Activated CD8-positive, alpha-beta T cell treated with anti-CD3 and anti-CD28 coated beads, Interleukin-2, amount 10 ng/mL, durations not matched to agents 7 days and 5 days (primary cell): ENCODE data around the gene RASIP1. TPM values are rescaled to one million over a fixed set of nuclear protein-coding genes. Genes with fewer than 3 reads are reported as not detected.
"Not testable (repeated sequence)": the region's sequence is repeated elsewhere in the genome, so short reads cannot be mapped to it uniquely, and the experiment has no call there.

Experiments
- ATAC-seq: fragments of 150-1000 bp; cut with Tn5 transposase; one replicate; pipeline ENCODE4 v1.10.0; 2021; ENCODE audit warnings: moderate library complexity
- CTCF ChIA-PET: fragments of 350-600 bp; sonication (Branson Sonifier 250); formaldehyde crosslinking; loops from one replicate; lab custom pipeline; 2021; ENCODE audit warnings: antibody characterized with exemption; lab: Charles Lee
- POLR2A ChIA-PET: fragments of 350-600 bp; sonication (Branson Sonifier 250); formaldehyde crosslinking; loops from one replicate; lab custom pipeline; 2021; ENCODE audit warnings: antibody characterized with exemption; lab: Charles Lee
- DNase-seq: peaks from one replicate; pipeline ENCODE4 v3.0.0-alpha.2; 2020
- H3K27ac Mint-ChIP-seq: one replicate; pipeline ENCODE4 v1.8.0; 2021; ENCODE audit warnings: mild to moderate bottlenecking, mixed read lengths
- H3K27me3 Mint-ChIP-seq: one replicate; pipeline ENCODE4 v1.8.0; 2021; ENCODE audit warnings: low read depth, mixed read lengths
- H3K36me3 Mint-ChIP-seq: one replicate; pipeline ENCODE4 v1.8.0; 2021; ENCODE audit warnings: low read depth, mixed read lengths
- H3K4me1 Mint-ChIP-seq: one replicate; pipeline ENCODE4 v1.8.0; 2021; ENCODE audit warnings: low read depth, mixed read lengths
- H3K4me3 Mint-ChIP-seq: one replicate; pipeline ENCODE4 v1.8.0; 2021; ENCODE audit warnings: mild to moderate bottlenecking, mixed read lengths
- H3K9me3 Mint-ChIP-seq: one replicate; pipeline ENCODE4 v1.8.0; 2022; ENCODE audit warnings: mixed read lengths; ENCODE audit not compliant: insufficient read depth
- total RNA-seq, 2 experiments: library from RNA; stranded (reverse); gene quantifications; one replicate each; pipeline ENCODE4 v1.2.3, GENCODE V29; 2021

Gene RASIP1
- total RNA-seq, 2 experiments from 2014 or later: 0.26 to 0.42 TPM

DNA sequence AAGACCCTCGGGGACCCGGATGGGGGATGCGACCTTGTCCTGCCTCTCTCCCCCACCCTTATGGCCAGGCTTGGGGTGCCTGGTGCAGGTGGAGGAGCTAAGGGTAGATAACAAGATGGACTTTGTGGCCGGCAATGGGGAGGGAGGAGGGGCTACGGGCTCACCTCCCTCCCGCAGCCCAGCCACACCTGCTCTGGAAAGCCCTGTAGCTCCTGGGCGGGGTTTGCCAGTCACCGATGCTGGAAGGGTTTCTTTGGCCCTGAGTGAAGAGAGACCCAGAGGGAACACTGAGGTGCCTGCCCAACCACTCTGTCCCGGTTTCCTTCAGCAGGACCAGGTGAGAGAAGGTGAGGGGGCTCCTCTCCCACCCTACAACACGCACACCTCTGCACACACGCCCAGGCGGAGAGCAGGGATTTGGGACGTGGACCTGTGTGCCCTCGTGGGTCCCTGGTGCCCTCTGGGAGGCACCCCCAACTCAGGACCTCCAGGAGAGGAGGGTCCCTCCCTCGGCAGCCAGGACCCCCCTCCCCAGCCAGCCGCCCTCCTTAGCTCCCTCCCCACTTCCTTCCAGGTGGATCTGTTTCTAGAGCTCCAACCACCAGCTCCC lies 44.6 kb downstream of the RASIP1 start, which contains the start of gene FUT2:
TSS of gene FUT2 (plus strand) at position 229 of the 610 bp plus-strand sequence. CDS start 6,986 bp downstream, outside the sequence.
- CTCF ChIA-PET: interaction anchor here (1.2 kb wide), 1 partner anchor 20 kb away, joined by 5 read pairs; no protein-coding TSS in a partner anchor
- Mint-ChIP-seq H3K27me3 (peaks cover 14% of the 10 kb centered on the region), H3K36me3 (no peaks in the 10 kb centered on the region), H3K4me1 (peaks cover 5% of the 10 kb centered on the region), H3K9me3 (no peaks in the 10 kb centered on the region), H3K4me3 (no peak within 1 kb of the TSS), H3K27ac (no peak within 1 kb of the TSS)
- DNase-seq: no peak
- POLR2A ChIA-PET: no interaction called here
- ATAC-seq: peak; percentile 19

DNA sequence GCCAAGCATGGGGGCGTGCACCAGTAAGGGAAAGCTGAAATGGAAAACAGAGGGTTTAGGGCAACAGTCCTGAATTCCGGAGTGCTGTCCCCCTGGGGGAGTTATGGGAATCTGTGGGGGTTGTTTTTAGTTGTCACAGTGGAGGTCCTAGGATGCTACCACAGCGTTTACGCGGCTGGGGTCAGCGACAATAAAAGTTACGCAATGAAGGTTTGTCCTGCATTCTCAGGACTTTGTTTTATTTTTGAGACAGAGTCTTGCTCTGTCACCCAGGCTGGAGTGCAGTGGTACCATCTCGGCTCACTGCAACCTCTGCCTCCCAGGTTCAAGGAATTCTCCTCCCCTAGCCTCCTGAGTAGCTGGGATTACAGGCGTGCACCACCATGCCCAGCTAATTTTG lies 46.8 kb downstream of the RASIP1 start:
- ATAC-seq, POLR2A ChIA-PET: not testable (repeated sequence)

DNA sequence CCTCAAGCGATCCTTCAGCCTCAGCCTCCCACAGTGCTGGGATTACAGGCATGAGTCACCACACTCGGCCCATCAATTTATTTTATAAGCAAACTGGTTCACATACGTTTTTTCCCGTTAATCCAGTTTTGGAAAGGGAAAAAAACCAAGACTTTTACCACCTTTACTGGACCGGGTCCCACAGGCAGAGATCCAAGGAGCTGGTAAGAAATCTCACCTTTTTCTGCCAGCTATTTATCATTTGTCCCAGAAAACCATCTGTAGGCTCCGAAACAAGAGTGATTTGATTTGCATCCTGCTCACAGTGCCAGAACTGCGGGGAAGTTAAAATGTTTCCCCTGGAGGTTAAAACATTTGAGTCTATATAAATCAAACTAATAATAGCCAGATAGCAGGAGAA lies 51.0 kb downstream of the RASIP1 start:
- DNase-seq: no peak

More for the DNA sequence above, 46.8 kb downstream of the RASIP1 start:
- H3K9me3 Mint-ChIP-seq, H3K27ac Mint-ChIP-seq, DNase-seq, H3K4me3 Mint-ChIP-seq, CTCF ChIA-PET, H3K36me3 Mint-ChIP-seq, H3K4me1 Mint-ChIP-seq: not testable (repeated sequence)
- peaks cover 14% of the 10 kb centered on the region for H3K27me3 Mint-ChIP-seq

DNA sequence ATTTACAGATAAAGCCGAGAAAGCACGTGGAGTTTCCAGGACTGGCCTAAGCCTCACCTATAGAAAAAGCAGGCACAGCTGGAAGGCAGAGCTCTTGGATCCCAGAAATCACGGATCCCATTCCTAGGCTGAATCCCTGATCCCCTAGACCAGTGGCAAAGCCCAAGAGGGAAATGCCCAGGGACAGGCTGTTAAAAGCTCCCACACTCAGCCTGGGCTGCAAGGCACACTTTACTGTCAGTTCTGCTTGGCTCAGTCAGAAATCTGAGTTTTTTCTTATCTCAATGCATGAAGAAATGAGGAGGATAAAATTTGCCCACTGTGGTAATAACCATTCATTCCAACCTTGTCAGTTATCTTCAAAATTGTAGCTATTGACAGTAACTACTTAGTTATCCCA lies 52.6 kb downstream of the RASIP1 start:
- no peaks in the 10 kb centered on the region for H3K36me3 Mint-ChIP-seq
- no peaks in the 10 kb centered on the region for H3K27me3 Mint-ChIP-seq
- ChIA-PET CTCF (interaction anchor here (1.3 to 1.6 kb wide), 2 partner anchors 42 to 100 kb away, joined by 4 to 5 read pairs; partner anchors contain the start of gene CA11), POLR2A (no interaction called here)
- H3K4me3 Mint-ChIP-seq: no peak overlapping the region
- no peak for DNase-seq
- H3K9me3 Mint-ChIP-seq: no peaks in the 10 kb centered on the region
- no peak overlapping the region for H3K27ac Mint-ChIP-seq
- ATAC-seq: no peak
- no peaks in the 10 kb centered on the region for H3K4me1 Mint-ChIP-seq

More for the DNA sequence above, 51.0 kb downstream of the RASIP1 start:
- Mint-ChIP-seq H3K36me3 (no peaks in the 10 kb centered on the region), H3K4me3 (no peak overlapping the region), H3K9me3 (no peaks in the 10 kb centered on the region), H3K27me3 (no peaks in the 10 kb centered on the region), H3K4me1 (no peaks in the 10 kb centered on the region), H3K27ac (no peak overlapping the region)
- ChIA-PET POLR2A (interaction anchor here (0.6 kb wide), 1 partner anchor 439 kb away, joined by 3 read pairs; no protein-coding TSS in a partner anchor), CTCF (no interaction called here)
- ATAC-seq: no peak

DNA sequence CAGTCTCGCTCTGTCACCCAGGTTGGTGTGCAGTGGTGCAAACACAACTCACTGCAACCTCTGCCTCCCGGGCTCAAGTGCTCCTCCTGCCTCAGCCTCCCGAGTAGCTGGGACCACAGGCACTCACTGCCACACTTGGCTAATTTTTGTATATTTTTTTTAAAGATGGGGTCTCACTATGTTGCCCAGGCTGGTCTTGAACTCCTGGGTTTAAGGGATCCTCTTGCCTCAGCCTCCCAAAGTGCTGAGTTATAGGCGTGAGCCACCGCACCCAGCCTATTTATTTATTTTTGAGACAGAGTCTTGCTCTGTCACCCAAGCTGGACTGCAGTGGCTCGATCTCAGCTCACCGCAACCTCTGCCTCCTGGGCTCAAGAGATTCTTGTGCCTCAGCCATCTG lies 53.8 kb downstream of the RASIP1 start:
- H3K36me3 Mint-ChIP-seq, POLR2A ChIA-PET, ATAC-seq, H3K4me3 Mint-ChIP-seq, DNase-seq, H3K4me1 Mint-ChIP-seq, H3K27ac Mint-ChIP-seq, H3K9me3 Mint-ChIP-seq, H3K27me3 Mint-ChIP-seq: not testable (repeated sequence)
- CTCF ChIA-PET: interaction anchor here (1.6 kb wide), 1 partner anchor 41 kb away, joined by 4 read pairs; the partner anchor contains the start of gene CA11

DNA sequence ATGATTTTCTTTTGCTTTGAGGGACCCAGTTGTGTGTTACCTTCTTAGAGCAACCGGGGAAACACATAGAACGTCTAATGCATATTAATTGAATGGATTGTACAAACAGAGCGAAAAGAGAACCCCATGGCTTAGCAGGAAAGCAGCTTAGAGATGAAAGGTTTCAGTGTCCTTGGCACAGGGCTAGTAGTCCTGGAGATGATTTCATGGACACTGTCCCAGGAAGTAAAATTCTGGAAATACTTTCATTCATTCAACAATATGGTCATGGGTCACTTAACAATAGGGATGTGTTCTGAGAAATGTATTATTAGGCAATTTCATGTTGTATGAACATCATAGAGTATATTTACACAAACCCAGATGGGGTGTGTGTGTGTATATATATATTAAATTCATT lies 54.3 kb downstream of the RASIP1 start:
- H3K36me3 Mint-ChIP-seq: no peaks in the 10 kb centered on the region
- peaks cover 1% of the 10 kb centered on the region for H3K4me1 Mint-ChIP-seq
- POLR2A ChIA-PET: no interaction called here
- CTCF ChIA-PET: no interaction called here
- no peaks in the 10 kb centered on the region for H3K9me3 Mint-ChIP-seq
- H3K27ac Mint-ChIP-seq: no peak overlapping the region
- H3K27me3 Mint-ChIP-seq: no peaks in the 10 kb centered on the region
- no peak overlapping the region for H3K4me3 Mint-ChIP-seq
- ATAC-seq (no peak), DNase-seq (no peak)

DNA sequence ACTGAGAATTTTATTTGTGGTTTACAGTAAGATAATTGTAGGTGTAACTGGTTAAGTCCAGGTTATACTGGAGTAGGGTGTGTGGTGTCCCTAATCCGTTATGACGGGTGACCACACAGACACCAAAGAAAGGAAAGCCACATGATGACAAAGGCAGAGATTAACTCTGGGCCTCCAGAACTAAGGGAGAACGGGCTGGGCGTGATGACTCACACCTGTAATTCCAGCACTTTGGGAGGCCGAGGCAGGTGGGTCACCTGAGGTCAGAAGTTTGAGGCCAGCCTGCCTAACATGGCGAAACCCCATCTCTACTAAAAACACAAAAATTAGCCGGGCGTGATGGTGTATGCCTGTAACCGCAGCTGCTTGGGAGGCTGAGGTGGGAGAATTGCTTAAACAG lies 54.8 kb downstream of the RASIP1 start:
- no peak overlapping the region for H3K27ac Mint-ChIP-seq
- CTCF ChIA-PET: no interaction called here
- no peaks in the 10 kb centered on the region for H3K9me3 Mint-ChIP-seq
- no peak overlapping the region for H3K4me3 Mint-ChIP-seq
- POLR2A ChIA-PET: no interaction called here
- ATAC-seq (no peak), DNase-seq (no peak)
- H3K27me3 Mint-ChIP-seq: no peaks in the 10 kb centered on the region
- peaks cover 2% of the 10 kb centered on the region for H3K4me1 Mint-ChIP-seq
- H3K36me3 Mint-ChIP-seq: no peaks in the 10 kb centered on the region

DNA sequence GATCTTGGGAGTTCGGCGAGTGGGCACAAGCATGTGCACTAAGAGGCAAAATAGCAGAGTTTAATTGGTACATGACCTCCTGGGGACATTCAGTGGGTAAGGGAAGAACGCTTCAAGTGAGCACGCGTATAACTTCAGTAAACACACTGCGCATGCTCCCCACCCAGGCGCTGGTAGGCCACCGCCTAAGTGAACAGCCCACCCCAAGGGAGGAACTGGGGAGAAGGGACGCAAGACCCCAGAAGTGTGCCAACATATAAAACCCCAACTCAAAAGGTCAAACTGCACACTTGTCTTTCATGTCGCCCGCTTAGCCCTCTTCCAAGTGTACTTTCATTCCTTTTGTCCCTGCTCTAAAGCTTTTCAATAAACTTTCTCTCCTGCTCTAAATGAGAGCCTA lies 57.1 kb downstream of the RASIP1 start:
- CTCF ChIA-PET: interaction anchor here (1.9 kb wide), 1 partner anchor 8 kb away, joined by 8 read pairs; no protein-coding TSS in a partner anchor
- H3K9me3 Mint-ChIP-seq: no peaks in the 10 kb centered on the region
- peaks cover 2% of the 10 kb centered on the region for H3K4me1 Mint-ChIP-seq
- no peak overlapping the region for H3K4me3 Mint-ChIP-seq
- POLR2A ChIA-PET: no interaction called here
- H3K27ac Mint-ChIP-seq: no peak overlapping the region
- no peaks in the 10 kb centered on the region for H3K36me3 Mint-ChIP-seq
- DNase-seq (peak; percentile 24), ATAC-seq (no peak)
- no peaks in the 10 kb centered on the region for H3K27me3 Mint-ChIP-seq

DNA sequence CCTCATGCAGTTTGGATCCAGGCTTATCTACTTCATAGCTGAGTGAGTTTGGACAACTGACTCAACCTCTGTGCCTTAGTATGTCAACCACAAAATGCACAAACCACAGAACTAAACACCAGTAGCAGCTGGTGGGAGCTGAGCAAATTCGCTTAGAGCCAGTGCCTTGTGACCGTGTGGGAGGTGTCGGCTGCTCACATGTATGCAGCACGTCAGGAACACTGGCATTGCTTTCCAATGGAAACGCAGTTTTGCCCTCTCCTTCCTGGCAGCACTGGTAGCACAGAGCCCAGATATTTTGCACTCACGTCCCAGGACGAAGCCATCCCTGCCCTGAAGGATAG lies 59.3 kb downstream of the RASIP1 start:
- Mint-ChIP-seq H3K9me3 (no peaks in the 10 kb centered on the region), H3K4me3 (no peak overlapping the region), H3K36me3 (no peaks in the 10 kb centered on the region), H3K27me3 (no peaks in the 10 kb centered on the region), H3K27ac (no peak overlapping the region), H3K4me1 (peaks cover 2% of the 10 kb centered on the region)
- ChIA-PET CTCF (no interaction called here), POLR2A (no interaction called here)
- ATAC-seq: no peak
- no peak for DNase-seq

DNA sequence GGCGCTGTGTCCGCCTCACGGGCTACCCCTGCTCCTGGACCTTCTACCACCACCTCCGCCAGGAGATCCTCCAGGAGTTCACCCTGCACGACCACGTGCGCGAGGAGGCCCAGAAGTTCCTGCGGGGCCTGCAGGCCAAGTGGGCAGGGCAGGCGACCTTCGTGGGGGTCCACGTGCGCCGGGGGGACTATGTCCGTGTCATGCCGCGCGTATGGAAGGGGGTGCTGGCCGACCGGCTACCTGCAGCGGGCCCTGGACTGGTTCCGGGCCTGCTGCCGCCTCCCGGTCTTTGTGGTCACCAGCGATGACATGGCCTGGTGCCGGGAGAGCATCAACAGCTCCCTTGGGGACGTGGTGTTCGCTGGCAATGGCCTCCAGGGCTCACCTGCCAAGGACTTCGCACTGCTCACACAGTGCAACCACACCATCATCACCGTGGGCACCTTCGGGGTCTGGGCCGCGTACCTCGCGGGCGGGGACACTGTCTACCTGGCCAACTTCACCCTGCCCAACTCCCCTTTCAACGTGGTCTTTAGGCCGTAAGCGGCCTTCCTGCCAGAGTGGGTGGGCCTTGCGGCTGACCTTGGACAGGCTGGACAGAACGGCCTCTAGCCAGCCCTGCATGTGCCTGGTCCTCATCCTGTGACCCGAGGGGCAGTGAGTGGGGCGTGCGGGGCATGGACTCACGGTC lies 59.8 kb downstream of the RASIP1 start:
- CTCF ChIA-PET: no interaction called here
- Mint-ChIP-seq H3K27me3 (no peaks in the 10 kb centered on the region), H3K36me3 (no peaks in the 10 kb centered on the region), H3K4me1 (peaks cover 2% of the 10 kb centered on the region), H3K27ac (no peak overlapping the region), H3K9me3 (no peaks in the 10 kb centered on the region), H3K4me3 (no peak overlapping the region)
- no peak for DNase-seq
- POLR2A ChIA-PET: no interaction called here
- no peak for ATAC-seq

DNA sequence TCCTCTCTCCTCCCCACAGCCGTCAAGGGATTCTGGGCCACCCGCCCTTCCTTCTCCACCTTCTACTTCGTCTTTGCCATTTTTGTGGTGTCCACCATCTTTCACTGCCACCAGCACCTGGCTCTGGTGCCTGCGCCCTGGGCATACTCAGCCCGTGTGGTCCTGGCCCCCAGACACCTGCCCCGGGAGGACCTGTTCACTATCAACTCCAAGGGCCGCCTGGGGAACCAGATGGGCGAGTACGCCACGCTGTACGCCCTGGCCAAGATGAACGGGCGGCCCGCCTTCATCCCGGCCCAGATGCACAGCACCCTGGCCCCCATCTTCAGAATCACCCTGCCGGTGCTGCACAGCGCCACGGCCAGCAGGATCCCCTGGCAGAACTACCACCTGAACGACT lies 60.4 kb downstream of the RASIP1 start:
- H3K4me1 Mint-ChIP-seq, DNase-seq, H3K36me3 Mint-ChIP-seq, H3K4me3 Mint-ChIP-seq, H3K27me3 Mint-ChIP-seq, ATAC-seq, POLR2A ChIA-PET, H3K27ac Mint-ChIP-seq, CTCF ChIA-PET, H3K9me3 Mint-ChIP-seq: not testable (repeated sequence)

DNA sequence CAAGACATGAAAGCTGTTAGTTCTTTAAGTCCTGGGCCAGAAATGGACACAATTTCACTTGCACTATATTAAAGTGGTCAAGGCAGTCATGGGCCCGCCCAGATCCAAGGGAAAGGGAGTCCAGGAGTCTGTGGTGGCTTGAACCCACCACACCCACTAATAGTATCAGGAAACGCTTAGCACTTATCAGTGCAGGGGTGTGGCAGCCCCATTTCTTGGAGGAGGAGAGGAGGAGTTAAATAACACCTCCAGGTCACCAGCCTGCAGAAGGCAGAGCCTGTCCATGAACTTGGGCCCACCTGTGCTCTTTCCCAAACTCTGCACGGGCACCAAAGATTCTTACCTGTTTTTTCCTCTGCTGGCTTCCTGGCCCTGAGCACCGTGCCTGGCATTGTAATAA lies 62.2 kb downstream of the RASIP1 start:
- Mint-ChIP-seq H3K4me3 (no peak overlapping the region), H3K4me1 (peaks cover 8% of the 10 kb centered on the region), H3K9me3 (no peaks in the 10 kb centered on the region), H3K27me3 (no peaks in the 10 kb centered on the region), H3K27ac (no peak overlapping the region), H3K36me3 (no peaks in the 10 kb centered on the region)
- POLR2A ChIA-PET: no interaction called here
- DNase-seq (no peak), ATAC-seq (no peak)
- CTCF ChIA-PET: interaction anchor here (1.3 kb wide), 1 partner anchor 12 kb away, joined by 3 read pairs; no protein-coding TSS in a partner anchor
